ENCODE data around the gene ZNF343.

GRCh38 chr20:2538931-2539720 lies 30.4 kb upstream of the ZNF343 start:
- TF ChIP-seq CHD2 (IDR thresholded peaks at IDR 0.05; ENCODE audit: borderline replicate concordance, low read depth, low read length) (no peak), FOS (IDR thresholded peaks at IDR 0.05; ENCODE audit: borderline replicate concordance, extremely low read depth, insufficient read length) (no peak)
